Measurements from ENCODE around the gene MED13L.

The MED13L gene

DNA sequence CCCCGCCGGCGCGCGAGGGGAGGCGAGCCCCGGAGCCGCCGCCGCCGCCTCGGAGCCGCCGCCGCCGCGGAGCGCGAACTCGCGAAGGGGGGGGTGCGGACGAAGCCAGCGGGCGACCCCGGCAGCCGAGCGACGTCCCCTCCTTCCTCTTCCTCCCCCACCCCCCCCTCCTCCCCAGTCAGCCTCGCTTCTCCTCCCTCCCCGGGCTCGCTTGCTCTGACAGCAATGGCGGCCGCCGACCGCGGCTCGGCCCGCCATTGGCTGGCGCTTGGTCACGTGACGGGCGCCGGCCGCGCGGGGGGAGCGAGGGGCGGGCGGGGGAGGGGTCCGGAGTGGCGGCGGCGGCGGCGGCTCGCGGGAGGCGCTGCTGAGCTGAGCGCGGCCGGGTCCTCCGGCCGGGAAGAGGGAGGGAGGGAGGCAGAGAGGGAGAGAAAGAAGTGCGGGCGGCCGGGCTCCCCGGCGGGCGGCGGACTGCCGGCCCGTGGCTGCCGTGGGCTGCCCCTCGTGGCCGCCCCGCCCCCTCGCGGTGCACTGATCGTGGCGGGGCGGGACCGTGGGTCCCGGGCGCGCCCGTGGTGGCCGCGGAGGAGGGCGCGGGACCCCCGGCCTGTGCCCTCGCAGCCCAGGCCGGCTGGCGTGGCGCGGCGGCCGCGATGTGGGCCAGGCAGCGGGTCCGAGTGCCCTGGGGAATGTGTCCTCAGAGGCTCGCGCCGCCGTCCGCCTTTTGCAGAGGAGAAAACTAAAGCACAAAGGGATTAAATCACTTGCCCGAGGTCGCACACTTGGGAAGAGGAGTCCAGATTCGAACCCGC is at the start of gene MED13L:
Gene MED13L (minus strand): TSS at position 227 of the 812 bp plus-strand sequence. CDS start 562 bp downstream, outside the sequence.
- DNase-seq, result peak; percentile 93

DNA sequence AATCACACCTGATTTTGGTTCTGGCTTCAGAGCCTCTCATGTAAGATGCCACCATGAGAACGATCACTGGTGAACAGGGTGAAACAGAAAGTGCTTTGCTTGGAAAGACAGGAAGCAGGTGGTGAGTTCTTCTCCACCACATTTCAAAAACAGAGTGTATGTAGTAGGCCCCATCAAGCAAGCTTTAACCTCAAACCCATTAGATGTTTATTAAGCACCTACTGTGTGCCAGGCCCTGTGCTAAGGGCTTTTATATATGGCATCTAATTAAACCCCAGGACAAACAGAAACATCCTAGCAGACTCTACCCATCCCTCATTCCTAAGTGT is 47.8 kb upstream of the MED13L start:
- peak; percentile 22 for DNase-seq

DNA sequence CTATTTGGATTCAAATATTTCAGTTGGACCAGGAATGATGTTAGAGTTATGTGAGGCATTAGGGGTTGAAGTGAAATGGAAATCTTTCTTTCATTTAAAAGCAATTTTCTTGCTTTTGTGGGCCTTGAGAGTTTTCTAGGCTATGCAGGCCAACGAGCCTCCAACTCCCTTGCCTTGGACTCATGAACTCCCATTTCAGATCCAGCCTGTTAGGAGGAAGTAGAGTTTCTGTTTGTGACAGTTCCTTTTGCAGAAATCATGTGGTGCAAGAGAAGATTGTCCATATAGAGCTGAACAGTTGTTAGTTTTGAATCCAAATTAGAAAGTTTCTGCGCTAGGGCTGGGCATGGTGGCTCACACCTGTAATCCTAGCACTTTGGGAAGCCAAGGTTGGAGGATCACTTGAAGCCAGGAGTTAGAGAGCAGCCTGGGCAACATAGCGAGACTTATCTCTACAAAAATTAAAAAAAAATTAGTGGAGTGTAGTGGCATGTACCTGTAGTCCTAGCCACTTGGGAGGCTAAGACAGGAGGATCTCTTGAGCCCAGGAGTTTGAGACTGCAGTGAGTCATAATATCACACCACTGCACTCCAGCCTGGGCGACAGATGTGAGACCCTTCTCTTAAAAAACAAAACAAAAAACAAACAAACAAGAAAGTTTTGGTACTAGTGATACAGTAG is 47.3 kb upstream of the MED13L start:
- DNase-seq, result no peak

DNA sequence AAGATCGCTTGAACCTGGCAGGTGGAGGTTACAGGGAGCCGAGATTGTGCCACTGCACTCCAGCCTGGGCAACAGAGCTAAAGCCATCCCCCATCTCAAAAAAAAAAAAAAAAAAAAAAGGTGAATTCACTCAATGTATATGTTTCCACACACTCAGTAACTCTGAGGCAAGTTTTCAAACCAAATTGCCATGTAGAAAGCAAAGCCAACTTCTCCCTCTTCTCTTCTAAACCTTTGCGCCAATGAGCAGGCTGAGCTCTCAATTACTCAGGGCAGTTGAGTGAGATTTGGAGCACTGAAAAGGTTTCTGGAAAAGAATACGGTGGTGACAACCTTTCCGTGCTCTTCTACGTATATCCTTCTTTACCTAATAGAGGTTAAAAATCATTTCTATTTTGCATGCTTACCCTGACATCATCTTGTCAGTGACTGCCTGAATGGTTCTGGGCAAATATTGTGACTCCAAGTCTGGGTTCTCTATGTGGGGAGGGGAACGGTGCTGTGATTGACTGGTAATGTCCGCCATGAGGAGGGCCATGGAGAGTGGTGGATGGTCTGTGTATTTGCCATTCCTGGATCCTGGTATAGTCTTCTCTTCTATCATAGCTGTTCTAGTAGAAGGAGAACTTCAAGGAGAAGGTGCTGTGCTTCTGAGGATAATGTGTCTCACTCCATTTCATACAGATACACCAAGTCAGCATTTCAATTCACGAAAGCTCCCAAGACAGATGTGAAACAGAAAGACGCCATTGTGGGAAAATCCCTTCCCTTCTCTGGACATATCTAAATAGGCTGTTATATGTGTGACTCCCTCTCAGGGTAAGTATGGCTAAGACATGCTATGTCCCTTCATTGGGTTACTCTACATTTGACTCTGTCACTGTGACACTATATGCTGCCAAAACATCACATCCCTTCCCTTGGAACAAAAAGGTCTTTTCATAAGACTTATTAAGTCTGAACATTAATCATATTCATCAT is 46.2 kb upstream of the MED13L start:
- no peak for DNase-seq

DNA sequence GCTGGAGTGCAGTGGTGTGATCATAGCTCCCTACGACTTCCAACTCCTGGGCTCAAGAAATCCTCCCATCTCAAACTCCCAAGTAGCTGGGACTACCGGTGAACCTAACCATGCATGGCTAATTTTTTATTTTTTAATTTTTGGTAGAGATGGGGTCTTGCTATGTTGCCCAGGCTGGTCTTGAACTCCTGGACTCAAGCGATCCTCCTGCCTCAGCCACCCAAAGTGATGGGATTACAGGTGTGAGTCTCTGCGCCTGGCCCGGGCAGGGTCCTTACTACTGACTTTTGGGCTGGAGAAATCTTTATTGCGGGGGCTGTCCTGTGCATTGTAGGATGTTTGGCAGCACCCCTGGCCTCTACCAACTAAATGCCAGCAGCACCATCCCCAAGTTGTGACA is 44.4 kb upstream of the MED13L start:
- no peak for DNase-seq

DNA sequence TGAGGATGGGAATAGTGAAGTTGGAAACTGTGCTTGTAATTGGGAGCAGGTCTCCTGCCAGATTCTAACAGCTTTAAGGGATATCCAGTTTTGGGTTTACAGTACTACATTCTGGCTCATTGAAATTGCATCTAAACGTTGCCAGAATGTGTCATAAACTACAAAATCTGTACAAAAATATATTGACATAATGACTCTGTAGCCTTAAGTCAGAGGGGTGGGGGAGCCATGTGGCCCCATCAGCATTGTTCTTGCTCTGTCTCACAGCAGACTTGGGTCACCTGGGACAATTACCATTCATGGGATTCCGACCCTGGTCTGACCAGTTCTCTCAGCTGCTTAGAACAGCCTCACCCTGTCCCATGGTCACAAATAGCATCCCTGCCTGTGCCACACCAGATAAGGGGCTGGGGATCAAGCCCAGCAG is 43.3 kb upstream of the MED13L start:
- no peak for DNase-seq

DNA sequence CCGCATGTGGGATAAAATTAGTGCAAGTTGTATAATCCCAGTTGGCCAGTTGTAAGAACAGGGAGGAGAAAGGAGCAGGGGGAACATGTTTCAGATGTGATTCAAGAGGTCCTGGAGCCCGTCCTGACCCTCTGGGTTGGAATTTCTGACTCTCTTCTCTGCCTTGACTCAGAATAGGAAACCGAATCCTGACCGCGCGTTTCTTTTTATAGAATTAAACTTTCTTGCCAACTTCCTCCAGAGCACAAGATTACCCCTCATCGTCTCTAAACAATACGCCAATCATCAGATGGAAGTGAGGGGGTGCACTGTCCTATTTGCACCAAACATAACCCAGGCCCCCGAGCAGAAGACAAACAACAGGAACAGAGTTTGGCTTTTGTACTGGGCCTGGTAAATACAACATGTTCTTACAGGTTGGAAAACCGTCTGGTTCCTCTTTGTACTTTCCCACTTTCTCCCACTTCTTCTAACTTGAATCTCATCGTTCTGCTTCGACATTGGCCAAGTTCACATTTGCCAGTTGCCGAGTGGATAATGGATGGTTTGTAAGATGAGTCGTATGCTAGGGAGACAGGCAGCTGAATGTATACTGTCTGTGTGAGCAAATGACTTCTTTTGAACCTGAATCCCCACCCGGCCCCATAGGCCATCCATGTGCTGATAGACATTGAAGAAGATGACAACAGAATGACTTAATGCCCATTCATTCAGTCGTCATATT is 42.6 kb upstream of the MED13L start:
- DNase-seq, result no peak

DNA sequence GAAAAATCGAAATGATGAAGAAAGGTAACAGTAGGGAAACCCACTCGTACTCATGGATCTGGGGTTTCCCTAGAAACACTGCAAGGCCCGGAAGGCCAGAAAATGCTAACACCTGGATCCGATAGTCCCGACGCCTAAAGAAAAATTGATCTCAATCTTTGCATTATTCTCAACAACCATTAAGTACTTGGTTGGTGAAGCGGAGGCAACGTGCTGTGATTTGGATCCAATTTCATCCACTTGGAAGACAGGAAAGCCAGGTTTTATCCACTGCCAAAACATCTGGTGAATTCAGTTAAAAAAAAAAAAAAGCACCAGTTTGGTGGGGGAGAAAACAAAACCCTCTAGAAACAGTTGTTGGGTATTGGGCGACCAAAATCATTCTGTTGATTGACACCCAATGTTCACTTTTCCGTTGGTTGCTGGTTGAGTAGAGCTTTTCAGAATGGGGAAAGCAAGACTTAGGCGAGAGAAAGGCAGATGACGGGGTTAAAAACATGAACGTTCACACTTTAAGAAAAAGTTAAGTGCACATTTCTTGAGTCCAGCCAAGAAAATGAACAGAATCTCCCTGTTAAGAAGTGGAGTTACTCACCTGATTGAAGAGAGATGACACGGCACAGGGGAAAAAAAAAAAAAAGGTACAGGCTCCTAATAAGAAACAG is 41.9 kb upstream of the MED13L start:
- no peak for DNase-seq

DNA sequence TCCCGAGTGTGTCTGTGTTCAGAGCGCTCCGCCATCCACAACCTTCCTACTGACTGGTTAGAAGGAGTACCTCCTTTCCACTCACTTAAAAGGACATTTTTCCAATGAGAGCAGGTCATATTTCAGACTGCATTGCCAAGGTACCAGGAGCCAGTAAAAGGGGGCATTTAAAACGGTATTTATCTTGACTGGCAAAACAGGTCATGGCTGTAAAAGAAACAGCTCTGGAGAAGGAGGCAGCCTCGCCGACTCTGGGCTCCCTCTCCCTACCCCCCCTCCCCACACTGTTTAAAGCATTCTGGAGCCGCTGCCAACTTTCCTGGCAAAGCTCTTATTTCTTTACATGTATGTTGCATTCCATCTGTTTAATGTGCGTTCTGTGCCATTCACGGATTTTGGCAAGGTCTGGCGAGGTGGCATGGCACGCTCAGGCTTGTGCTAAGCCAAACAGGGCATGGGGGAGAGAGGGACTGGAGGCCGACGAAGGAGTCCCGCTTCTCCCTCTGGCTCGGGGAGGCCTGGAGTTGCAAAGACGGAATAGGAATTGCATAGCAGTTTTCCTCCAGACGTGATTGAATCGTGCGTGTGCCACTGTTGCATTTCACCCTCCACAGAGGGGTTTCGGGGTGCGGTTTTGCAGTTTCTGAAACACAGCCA is 41.2 kb upstream of the MED13L start:
- DNase-seq, result no peak

DNA sequence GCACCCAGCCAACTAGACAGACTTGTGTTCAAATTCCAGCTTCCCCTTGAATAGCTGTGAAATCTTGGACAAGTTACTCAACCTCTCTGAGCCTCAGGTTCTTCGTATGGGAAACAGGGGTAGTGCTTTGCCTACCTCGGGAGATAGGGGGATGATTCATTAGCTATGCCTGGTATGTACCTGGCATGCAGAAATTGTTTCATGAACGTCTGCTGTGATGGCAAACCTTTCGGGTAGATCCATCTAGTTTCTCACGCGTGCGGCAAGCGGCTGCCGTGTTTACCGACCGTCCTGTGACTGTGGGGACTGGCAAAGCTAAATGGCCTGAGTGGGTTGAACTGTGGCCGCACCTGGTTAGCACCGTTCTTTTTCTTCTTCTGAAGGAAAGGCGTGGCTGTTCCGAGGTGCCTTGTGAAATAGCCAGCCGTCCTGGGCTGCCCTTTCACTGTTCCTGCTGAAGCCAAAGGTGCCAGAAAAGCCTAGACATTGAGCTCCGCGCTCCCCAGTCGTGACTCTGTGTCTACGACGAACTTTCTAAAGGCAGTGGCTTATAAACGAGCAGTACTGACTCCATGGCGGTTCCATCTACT is 40.6 kb upstream of the MED13L start:
- no peak for DNase-seq

DNA sequence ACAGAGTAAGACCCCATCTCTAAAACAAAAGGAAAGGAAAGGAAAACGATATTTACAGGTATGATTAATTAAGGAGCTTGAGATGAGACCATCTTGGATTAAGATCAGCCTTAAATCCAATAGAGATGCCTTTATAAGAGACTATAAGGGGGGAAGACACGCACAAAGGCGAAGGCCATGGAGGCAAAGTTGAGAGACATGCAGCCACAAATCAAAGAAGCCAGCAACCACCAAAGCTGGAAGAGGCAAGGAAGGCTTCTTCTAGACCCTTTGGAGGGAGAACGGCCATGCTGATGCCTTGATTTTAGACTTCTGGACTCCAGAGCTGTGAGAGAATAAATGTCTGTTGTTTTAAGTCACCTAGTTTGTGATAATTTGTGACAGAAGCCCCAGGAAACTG is 39.6 kb upstream of the MED13L start:
- no peak for DNase-seq

DNA sequence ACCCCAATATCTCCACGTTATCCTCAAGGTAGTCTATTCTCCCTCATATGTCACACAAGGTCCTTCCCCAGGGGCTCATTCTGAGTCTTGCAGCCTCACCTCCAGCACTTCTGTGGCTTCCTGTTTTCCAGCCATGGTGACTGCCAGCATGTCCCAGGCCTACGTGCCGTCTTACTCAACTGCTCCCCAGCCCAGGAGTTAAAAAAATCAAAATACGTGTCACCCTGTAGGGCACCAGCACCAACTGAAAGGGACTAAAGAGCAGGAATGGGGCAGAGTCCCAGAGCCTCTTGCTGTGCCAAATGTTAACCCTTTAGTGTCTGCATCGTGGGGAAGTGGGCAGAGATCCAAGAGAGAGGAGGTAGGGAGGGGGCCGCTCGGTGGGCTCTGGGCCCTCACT is 37.0 kb upstream of the MED13L start:
- peak; percentile 25 for DNase-seq

DNA sequence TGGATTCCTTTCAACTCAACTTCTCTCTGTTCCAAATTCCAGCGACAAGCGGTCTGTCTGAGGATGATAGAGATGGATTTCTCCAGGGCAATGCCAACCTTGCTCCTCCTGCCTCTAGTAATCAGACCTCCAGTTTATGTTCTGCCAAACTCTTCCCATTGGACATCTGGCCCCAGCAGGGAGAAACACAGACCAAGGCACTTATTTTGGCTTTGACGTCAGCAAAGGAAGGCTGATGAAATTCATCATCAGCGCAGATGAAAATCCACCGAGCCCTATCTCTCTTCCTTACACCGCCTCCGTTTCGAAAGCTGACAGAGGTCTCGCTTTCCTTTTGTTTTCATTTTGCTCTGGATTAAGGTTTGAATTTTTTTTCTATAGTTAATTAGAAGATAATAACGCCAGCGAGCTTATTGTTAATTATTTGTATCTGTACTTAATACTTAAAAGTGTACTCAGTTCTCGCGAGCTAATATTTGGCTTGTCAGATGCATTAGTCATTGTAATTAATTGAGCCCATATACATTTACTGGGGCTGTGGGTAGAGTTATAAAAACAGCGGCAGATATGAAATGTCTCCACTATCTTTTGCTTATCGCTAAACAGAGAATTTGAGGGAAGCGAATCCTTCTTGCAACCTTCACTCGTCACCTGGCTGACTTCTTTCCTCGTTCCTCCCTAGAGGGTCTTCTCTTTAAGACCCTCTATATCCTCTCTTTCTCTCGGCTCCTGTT is 35.9 kb upstream of the MED13L start:
- DNase-seq, result no peak

DNA sequence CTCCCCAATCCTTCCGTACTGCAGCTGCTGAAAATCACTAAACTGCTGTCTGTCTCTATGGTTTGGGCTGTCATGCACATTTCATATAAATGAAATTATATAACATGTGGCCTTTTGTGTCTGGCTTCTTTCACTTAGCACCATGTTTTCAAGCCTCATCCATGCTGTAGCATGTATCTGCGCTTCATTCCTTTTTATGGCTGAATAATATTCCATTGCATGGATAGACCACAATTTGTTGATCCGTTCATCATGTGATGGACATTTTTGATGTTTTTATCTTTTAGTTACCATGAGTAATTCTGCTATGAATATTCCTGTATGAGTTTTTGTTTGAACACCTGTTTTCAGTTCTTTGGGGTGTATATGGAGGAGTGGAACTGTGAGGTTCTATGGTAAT is 32.6 kb upstream of the MED13L start:
- no peak for DNase-seq

DNA sequence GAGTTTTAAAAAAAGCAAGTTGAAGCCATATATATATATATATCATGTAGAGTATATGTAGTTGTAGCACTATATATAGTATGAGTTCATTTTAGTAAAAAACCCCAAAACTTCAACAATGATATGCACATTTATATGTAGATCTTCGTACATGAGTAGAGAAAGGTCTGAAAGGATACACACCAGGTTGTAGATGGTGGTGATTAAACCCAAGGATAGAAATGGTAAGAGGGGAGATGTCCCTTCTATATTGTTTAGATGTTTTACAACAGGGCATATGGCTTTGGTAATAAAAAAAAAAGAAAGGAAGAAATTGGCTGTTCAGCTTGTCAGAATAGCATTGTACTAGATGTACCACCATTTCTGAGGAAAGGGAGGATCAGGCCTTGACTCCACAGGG is 31.9 kb upstream of the MED13L start:
- no peak for DNase-seq

DNA sequence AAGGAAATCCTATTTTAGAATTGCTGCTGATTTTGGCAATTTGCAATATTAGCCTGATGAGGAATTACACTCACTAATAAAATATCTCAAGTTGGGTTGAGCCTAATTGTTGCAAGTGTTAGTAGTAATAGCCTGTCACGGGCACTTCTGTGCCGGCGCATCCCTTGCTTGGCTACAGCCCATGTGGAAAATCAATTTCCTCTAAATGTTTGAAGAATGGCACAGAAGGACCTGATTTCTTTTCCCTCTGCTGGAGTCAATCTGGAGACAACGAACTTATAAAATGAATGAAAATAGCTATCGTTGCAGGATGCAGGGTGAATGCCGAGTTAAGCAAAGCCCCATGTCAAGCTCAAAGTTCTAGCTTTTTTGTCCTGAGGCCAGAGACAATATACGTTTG is 31.2 kb upstream of the MED13L start:
- no peak for DNase-seq

DNA sequence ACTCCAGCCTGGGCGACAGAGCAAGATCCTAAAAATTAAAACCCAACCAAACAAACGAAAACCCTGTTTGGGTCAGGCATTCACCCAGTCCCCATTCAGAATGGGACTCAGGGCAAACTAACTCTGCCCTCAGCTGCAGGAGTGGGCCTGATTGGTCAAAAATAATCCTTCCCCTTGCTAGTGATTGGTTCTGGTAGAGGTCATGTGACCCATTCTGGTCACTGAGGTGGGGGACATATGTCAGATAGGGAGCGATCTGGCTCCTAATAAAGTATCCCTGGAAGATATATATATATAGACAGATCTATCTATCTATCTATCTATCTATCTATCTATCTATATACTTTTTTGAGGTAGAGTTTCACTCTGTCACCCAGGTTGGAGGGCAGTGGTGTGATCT is 29.5 kb upstream of the MED13L start:
- DNase-seq, result no peak

DNA sequence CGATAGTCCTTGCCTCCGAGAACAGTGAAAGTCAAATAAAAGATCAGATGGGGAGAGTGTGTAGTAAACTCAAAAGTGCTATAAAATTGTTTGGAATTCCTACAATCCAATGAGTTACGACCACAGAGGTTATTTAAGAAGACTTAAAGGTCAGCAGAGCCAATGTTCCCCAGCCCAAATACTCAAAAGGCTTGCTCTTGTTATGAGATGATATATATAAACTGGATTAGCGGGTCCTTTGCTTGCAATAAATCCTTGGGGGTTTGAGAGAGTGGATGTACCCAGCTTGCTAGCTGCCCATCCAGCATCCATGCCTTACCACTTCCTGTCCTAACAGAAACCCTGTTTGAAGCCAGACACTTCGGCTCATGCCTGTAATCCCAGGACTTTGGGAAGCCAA is 29.0 kb upstream of the MED13L start:
- DNase-seq, result no peak

DNA sequence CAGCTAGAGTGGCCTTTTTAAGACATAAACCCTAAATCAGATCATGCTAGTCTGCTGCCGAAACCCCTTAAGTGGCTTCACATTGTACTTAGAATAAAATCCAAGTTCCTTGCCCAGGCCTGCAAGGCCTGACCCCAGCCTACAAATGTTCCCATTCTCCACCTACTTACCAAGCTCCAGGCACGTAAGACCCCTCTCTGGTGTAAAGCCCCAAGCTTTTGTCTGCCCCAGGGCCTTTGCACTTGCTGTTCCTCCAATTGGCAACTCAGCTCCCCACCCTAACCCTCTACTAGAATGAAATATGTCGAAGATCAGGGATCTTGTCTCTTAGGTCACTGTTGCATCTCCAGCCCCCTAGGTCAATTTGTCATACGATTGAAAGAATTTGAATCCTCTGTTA is 27.1 kb upstream of the MED13L start:
- DNase-seq, result no peak

DNA sequence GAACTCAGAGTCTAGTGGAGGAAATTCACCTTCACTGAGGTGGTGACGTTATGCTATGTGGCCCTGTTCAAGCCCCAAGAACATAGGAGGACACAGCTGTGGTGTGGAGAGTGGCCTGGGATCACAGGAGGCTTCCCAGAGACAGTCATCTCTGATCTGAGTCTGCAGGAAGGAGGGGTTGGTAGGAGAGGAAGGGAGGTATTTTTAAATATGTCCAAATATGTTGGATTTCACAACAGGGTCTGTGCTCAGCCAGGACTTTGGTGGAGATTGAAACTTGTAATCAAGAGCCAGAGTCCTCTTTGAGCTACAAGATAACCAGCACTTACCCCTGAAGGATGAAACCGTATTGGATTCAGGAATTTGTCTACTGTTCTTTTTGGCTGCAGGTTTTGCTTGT is 26.4 kb upstream of the MED13L start:
- DNase-seq, result no peak

DNA sequence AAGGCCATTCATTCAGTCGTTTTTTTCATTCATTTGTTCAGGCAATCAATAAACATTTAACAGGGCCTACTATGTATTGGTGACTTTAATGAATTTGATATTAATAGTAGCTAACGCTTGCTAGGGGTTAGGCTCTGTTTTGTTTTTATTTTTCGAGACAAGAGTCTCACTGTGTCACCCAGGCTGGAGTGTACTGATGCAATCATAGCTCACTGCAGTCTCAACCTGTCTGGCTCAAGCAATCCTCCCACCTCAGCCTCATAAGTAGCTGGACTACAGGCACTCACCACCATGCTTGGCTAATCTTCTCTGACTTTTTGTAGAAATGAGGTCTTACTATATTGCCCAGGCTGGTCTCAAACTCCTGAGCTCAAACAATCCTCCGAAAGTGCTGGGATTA is 25.6 kb upstream of the MED13L start:
- no peak for DNase-seq

Measured in CD4-positive, alpha-beta T cell treated with Interferon gamma for 1 hour (primary cell).